WTC11 (cell line): ENCODE data around the gene SULT1C3.

Experiments
- ATF1 ChIP-seq: sonication (generic); formaldehyde crosslinking; IDR thresholded peaks from 2 replicates; pipeline ENCODE4 v1.8.1; 2023; ENCODE audit warnings: mild to moderate bottlenecking, moderate library complexity, missing genetic modification reagents
- CREB1 ChIP-seq: sonication (generic); formaldehyde crosslinking; IDR thresholded peaks from 2 replicates; pipeline ENCODE4 v1.8.0; 2023; ENCODE audit warnings: mild to moderate bottlenecking, missing genetic modification reagents
- JUN ChIP-seq: sonication (generic); formaldehyde crosslinking; IDR thresholded peaks from 2 replicates; pipeline ENCODE4 v1.8.0; 2023; ENCODE audit warnings: mild to moderate bottlenecking, missing genetic modification reagents
- NFE2L1 ChIP-seq: sonication (generic); formaldehyde crosslinking; IDR thresholded peaks from 2 replicates; pipeline ENCODE4 v1.8.1; 2023; ENCODE audit warnings: missing genetic modification reagents
- SP1 ChIP-seq: sonication (generic); formaldehyde crosslinking; conservative IDR thresholded peaks from 2 replicates; pipeline ENCODE4 v1.8.1; 2022; ENCODE audit warnings: missing genetic modification reagents
- ZNF423 ChIP-seq: fragments of 250-450 bp; sonication (Bioruptor Pico); IDR thresholded peaks from 2 replicates; pipeline ENCODE4 v2.1.2; 2022; ENCODE audit warnings: mild to moderate bottlenecking, moderate library complexity
- TF ChIP-seq, protein P1 (sequence below): fragments of 200-600 bp; IDR thresholded peaks from 2 replicates; pipeline ENCODE4 v1.8.0; 2022; ENCODE audit warnings: antibody characterized with exemption
- TF ChIP-seq, protein P2 (sequence below): sonication (generic); formaldehyde crosslinking; IDR thresholded peaks from 2 replicates; pipeline ENCODE4 v1.8.0; 2022; ENCODE audit warnings: mild to moderate bottlenecking, missing genetic modification reagents

DNA sequence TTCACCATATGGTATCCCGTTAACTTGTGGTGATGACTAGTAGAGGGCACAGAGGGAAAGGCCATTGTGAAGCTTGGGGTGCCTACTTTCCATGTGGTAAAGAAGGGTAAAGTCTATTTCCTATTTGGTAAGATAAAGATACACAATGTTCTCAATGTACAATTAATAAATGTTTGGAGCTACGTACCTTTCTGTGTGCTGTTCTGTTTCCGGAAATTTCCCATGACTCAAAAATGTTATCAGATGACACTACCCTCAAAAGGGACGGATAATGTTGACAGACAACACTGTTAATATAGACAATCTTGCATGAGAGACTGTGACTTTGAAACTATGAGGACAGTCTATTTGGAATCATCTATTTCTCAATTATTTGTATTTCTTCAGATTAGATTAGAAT, 4.2 kb upstream of the SULT1C3 start:
- TF ChIP-seq, protein P1, sequence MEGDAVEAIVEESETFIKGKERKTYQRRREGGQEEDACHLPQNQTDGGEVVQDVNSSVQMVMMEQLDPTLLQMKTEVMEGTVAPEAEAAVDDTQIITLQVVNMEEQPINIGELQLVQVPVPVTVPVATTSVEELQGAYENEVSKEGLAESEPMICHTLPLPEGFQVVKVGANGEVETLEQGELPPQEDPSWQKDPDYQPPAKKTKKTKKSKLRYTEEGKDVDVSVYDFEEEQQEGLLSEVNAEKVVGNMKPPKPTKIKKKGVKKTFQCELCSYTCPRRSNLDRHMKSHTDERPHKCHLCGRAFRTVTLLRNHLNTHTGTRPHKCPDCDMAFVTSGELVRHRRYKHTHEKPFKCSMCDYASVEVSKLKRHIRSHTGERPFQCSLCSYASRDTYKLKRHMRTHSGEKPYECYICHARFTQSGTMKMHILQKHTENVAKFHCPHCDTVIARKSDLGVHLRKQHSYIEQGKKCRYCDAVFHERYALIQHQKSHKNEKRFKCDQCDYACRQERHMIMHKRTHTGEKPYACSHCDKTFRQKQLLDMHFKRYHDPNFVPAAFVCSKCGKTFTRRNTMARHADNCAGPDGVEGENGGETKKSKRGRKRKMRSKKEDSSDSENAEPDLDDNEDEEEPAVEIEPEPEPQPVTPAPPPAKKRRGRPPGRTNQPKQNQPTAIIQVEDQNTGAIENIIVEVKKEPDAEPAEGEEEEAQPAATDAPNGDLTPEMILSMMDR: no peak
- TF ChIP-seq ZNF423 (CRISPR knock-in tag): no peak
- TF ChIP-seq CREB1 (CRISPR knock-in tag): no peak
- TF ChIP-seq SP1: no peak
- no peak for TF ChIP-seq ATF1 (CRISPR knock-in tag)
- TF ChIP-seq NFE2L1 (CRISPR knock-in tag): no peak
- TF ChIP-seq JUN (CRISPR knock-in tag): no peak
- TF ChIP-seq, protein P2, sequence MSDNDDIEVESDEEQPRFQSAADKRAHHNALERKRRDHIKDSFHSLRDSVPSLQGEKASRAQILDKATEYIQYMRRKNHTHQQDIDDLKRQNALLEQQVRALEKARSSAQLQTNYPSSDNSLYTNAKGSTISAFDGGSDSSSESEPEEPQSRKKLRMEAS (CRISPR knock-in tag): no peak
